Daoy (cell line): ENCODE data around the gene HMGA1. TPM values are rescaled to one million over a fixed set of nuclear protein-coding genes. Genes with fewer than 3 reads are reported as not detected.
"Not testable (repeated sequence)": the region's sequence is repeated elsewhere in the genome, so short reads cannot be mapped to it uniquely, and the experiment has no call there.

Experiments
- DNase-seq: peaks from one replicate; pipeline ENCODE4 v3.0.0-alpha.2; 2015; ENCODE audit warnings: low read depth
- total RNA-seq: library from RNA; depleted of rRNA; stranded (reverse); fragments of >200 nt; shearing (Covaris generic); gene quantifications from 2 replicates; pipeline ENCODE4 v1.2.3, GENCODE V29; 2014

Gene HMGA1
- total RNA-seq, 1 experiment from 2014 or later, result 489 TPM

- DNase-seq, result no peak
Measured at GRCh38 chr6:34260576-34261267, 24.0 kb downstream of the HMGA1 start.

DNA sequence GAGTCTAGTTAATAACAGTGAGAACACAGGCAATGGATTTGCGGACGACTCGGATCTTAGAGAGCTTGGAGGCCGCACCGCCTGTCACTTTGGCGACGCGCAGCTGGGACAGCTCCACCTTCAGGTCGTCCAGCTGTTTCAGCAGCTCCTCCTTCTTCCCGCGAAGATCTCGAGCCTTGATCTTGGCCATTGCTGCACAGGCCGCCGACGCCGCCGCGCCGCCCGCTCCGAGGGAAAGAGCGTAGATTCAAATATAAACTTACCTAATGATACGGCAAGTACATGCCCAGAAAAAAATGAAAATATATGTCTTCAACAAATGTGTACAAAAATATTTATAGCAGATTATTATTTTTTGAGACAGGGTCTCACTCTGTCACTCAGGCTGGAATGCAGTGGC lies 26.8 kb downstream of the HMGA1 start:
- not testable (repeated sequence) for DNase-seq

- no peak for DNase-seq
Measured at GRCh38 chr6:34267746-34268145, 31.1 kb downstream of the HMGA1 start.

DNA sequence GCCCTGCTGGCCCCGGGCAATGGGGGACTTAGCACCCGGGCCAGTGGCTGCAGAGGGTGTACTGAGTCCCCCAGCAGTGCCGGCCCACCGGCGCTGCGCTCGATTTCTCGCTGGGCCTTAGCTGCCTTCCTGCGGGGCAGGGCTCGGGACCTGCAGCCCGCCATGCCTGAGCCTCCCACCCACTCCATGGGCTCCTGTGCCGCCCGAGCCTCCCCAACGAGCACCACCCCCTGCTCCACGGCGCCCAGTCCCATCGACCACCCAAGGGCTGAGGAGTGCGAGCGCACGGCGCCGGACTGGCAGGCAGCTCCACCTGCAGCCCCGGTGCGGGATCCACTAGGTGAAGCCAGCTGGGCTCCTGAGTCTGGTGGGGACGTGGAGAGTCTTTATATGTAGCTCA lies 32.5 kb downstream of the HMGA1 start:
- DNase-seq, result not testable (repeated sequence)

DNA sequence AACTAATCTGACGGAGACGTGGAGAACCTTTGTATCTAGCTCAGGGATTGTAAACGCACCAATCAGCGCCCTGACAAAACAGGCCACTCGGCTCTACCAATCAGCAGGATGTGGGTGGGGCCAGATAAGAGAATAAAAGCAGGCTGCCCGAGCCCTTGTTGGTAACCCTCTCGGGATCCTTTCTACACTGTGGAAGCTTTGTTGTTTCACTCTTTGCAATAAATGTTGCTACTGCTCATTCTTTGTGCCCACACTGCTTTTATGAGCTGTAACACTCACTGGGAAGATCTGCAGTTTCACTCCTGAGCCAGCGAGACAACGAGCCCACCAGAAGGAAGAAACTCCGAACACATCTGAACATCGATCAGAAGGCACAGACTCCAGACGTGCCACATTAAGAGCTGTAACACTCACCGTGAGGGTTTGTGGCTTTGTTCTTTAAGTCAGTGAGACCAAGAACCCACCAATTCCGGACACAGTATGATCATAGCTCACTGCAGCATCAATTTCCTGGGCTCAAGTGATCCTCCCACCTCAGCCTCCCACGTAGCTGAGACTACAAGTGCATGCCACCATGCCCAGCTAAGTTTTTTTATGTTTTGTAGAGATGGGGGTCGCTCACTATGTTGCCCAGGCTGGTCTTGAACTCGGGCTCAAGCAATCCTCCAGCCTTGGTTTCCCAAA lies 33.1 kb downstream of the HMGA1 start:
- not testable (repeated sequence) for DNase-seq

- DNase-seq, result no peak
Measured at GRCh38 chr6:34272013-34272926, 35.6 kb downstream of the HMGA1 start.

- no peak for DNase-seq
Measured at GRCh38 chr6:34273242-34273805, 36.7 kb downstream of the HMGA1 start.

DNA sequence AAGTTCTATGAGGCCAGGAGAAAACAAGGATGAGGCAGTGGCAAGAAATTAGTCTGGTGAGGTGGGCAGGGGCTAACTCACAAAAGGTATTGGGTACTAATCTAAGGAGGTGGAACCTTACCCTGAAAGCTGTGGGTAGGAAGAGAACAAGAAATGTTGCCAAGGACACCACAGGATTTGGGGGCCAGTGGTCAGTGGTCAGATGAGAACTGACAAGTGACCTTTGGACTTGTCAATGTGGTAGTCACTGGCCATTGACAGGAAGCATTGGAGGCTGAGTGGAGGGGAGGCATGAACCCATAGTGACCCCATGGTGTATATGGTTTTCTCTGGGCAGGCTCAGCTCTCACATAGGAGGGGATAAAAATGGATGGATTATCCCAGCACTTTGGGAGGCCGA lies 37.5 kb downstream of the HMGA1 start:
- no peak for DNase-seq

DNA sequence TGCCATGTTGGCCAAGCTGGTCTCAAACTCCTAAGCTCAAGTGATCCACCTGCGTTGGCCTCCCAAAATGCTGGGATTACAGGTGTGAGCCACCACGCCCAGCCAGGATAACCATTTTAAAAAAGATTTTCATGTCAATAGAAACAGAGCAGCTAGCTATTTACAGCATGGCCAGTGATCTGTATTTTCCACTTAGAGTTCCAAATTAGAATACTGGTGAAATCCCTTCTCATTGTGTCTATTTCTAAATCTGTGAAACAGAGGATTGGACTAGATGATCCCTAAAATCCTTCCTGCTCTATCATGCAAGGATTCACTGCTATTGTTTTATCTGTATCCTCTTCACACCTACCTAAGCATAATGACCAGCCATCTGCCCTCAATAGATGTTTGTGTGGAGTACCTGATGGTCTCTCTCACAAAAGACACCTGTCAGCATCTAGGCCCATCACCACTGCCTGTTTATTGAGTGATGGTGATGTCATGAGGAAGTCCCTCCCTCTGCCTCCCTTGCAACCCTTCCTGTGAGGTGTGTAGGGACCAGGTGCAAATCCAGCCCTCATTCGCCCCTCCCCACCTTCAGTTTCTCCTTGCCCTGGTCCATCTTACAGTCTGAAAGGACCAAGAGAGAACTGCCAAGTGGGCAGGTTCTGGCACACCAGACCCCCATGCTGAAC lies 38.6 kb downstream of the HMGA1 start:
- DNase-seq, result no peak

GRCh38 chr6:34276191-34276590 lies 39.5 kb downstream of the HMGA1 start:
- no peak for DNase-seq

DNA sequence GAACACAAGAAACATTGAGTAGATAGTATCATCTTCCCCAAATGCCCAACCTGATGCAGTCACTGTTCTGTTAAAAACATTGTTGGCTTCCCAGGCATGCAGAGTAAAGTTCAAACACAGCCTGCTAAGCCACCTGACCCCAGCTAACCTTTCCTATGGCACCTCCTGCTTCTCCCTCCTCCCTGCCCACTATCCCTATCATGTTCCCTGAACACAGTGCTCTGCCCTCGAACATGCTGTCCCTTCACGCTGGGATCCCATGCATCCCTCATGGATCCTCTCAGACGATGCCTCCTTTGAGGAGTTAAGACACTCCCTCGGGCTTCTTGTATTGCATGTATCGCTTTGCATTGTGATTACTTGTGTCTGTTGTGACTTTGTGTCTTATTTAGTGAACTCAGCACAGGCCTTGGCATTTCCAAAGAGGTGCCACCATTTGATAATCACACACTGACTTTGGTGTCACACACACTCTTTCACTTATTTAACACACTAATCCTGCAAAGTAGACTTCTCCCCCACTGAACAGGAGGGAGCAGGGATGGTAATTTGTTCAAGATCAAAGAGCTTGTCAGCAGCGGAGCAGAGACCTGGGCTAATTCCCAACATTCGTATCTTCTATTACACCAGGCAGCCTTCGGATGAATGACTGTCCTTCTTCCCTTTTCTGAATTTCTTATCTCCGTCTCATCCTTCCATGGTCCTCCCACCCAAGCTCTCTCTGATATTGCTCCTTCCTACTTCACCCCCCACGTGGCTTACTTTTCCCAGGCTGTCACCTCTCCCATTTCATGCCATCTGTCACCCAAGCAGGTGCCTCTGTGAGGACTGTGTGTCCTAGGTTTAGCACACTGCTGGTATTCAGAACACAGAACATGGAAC lies 40.4 kb downstream of the HMGA1 start:
- no peak for DNase-seq

- no peak for DNase-seq
Measured at GRCh38 chr6:34277763-34278112, 41.1 kb downstream of the HMGA1 start.

DNA sequence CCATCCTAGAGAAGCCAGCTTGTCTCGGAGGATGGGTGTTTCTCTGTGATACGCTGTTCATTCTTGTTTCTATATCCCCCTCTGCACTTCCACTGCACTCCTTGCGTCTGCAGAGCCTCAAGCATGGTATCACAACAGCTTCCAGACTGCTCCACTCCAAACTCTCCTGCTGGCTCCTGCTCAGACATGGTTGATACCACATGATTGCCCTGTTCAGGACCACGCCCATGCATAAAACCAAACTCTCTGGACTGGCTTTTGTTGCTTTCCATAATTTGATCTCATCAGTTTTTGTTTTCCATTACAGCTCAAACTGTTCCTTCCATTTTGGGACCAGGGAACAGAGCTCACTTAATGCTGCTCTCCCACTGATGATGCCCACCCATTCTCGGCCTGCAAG lies 42.2 kb downstream of the HMGA1 start:
- no peak for DNase-seq

DNA sequence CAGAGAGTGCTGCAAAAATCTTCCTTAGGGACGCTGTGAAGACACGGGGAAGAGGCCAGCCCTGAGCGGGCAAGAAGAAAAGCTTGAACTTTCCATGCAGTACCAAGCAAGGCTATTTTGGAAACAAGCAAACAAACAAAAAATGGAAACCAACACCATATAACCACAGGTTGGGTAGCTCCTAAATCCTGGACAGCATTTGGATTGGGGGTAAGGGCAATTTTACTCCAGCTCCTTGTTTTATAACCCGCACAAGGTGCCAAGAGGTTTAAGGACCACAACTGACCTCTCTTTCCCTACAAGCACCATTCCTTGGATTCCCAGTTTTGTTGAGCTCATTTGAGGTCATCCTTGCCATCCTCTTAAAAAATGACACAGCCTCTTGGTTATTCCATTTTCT lies 43.5 kb downstream of the HMGA1 start:
- no peak for DNase-seq

DNA sequence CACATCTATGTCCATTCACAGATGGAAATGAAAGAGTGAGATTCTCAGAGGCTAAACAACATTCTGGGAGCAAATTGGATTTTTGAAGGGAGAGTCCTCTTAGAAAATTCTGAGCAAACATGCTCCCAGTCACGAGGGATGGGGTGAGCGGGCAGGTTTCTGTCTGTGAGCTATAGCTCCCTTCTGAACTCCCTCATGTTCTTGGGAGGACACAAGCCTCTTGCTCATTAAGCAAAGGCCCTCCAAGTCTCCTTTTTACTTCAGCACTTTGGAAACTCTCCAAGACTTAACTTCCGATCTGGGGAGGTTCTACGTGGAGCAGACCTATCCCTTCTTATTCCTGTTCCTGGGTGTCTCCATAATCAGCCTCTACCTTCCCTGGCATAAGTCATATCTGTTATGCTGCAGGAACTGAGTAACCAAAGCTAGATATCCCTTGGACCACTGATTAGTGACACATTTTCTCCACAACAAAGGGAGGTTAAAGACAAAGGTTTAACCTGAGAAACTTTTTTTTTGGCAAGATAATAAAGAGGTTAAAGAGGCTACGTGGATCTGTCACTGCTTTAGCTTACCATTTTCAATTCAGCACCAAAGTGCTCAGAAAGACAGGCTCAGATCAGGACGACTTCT lies 45.1 kb downstream of the HMGA1 start:
- no peak for DNase-seq

GRCh38 chr6:34284563-34285447 lies 48.1 kb downstream of the HMGA1 start:
- no peak for DNase-seq

DNA sequence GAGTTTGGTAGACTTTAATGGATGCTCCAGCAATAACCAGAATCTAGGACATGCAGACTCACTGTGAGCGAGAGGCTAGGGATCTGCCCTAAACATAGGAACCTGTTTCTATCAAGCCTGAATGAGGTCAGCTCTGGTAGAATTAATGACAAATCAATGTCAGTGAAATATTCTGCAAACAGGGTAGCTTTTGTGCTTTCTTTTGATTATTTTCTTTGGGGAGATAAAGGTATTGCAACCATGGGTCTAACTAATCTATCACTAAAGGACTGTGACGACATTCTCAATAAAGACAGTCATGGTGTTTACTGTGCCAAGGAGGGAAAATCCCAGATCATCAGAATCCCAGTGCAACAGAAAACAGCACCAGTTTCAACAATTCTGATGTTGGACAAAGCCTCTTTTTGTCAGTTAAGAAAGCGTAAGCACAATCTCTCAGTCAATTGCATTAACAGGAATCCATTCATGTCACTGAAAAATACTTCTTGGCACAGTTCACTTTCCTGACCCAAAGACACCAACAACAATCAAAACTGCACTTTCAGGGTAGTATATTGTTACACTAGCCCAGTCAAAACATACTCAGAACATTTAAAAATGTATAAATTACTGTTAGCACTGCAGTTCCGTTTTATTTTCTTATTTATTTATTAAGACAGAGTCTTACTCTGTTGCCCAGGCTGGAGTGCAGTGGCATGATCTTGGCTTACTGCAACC lies 48.9 kb downstream of the HMGA1 start:
- DNase-seq, result no peak

DNA sequence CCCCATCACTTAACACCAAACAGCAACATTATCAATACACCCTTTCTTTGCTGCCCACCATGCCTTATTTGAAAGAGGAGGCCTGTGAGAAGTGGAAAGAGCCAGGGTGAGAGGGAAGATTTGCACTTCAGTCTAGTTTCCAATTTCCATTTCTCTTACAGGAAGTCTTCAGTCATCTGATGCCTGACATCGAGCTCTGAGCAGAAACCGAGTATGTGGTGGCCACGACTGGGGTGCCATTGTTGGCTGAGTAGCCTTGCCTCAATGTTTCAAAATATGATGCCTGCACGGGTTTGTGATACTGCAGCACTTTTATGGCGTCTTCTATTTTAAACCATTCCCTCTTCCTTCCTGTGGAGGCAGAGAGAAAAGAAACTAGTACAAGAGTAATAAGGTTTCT lies 51.9 kb downstream of the HMGA1 start:
- DNase-seq, result no peak

DNA sequence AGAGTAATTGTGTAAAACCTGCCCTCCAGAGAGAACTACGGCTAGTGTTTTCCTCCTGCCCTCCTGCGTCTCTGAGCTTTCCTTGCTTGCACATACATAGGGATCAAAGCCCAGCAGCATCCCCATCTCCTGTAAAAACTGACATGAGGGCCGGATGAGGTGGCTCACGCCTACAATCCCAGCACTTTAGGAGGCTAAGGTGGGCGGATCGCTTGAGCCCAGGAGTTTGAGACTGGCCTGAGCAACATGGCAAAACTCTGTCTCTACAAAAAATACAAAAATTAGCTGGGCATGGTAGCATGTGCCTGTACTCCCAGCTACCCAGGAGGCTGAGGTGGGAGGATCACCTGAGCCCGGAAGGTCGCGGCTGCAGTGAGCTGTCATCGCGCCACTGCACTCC lies 52.5 kb downstream of the HMGA1 start:
- no peak for DNase-seq
